Activated T-cell treated with anti-CD3 and anti-CD28 coated beads for 24 hours (primary cell): ENCODE results near the gene SYNM.

ENCODE experiments used
- DNase-seq: peaks from one replicate; pipeline ENCODE4 v3.0.0-alpha.2; 2020; ENCODE audit warnings: low read depth

The SYNM gene

DNA sequence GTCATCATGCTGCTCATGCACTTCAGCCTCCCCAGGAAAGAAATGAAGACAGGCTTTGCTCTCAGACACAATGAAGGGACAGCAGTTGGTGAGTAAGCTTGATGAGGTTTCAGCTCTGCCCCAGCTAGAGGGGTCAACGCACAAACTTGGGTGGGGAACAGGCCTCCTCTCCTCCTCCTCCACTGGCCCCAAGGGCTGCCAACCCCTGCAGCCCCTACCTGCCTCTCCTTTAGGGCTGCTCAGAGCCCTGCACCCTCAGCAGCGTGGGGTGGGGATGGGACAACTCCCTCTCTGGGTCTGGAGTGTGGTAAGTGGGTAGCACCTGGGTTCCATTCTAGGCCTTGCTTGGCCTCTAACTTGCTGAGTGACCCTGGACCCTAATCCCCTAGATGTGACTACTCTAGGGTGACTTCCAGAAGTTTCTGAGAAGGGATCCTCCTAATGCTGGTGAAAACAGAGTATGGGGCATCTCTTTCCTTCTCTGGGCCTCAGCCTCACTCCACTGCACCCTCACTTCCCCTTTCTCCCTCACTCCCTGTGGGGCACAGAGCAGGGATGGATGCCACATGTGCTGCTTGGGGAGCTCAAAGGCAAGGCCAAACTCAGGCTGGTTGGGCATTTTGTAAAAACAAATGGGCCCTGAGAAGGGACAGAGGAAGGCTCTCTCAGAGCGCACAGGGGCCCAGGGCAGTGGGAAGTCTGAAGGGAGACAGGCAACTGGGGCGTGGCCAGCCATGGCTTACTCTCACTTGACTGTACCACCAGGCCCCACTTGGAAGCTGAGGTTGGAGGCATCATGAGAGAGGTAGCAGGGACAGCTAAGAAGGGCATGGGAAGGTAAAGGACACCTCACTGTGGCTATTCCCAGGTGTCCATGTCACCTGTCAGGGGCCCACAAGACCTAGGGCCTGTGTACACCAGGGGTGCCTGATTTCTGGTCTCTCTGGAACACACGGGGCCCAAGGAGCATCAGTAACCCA, 64.0 kb downstream of the SYNM start:
- no peak for DNase-seq

- no peak for DNase-seq
Measured at GRCh38 chr15:99169769-99170311, 65.0 kb downstream of the SYNM start.

- no peak for DNase-seq
Measured at GRCh38 chr15:99170476-99171065, 65.7 kb downstream of the SYNM start.

DNA sequence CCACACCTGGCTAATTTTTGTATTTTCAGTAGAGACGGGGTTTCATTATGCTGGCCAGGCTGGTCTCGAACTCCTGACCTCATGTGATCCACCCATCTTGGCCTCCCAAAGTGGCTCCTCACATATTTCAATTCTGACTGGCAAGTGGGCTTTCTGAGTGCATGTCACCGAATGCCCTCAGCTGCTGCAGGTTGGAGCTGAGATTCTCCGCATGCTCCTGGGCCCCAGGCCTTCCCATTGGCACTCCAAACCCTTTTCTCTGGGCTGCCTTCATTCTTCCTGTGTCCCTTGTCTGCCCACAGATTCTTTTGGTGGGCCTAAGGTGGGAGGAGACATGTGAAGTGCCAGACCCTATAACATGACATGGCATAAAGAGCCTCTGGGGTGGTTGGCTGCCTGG, 67.3 kb downstream of the SYNM start:
- DNase-seq: no peak

GRCh38 chr15:99172989-99173388, 68.1 kb downstream of the SYNM start:
- DNase-seq: no peak

DNA sequence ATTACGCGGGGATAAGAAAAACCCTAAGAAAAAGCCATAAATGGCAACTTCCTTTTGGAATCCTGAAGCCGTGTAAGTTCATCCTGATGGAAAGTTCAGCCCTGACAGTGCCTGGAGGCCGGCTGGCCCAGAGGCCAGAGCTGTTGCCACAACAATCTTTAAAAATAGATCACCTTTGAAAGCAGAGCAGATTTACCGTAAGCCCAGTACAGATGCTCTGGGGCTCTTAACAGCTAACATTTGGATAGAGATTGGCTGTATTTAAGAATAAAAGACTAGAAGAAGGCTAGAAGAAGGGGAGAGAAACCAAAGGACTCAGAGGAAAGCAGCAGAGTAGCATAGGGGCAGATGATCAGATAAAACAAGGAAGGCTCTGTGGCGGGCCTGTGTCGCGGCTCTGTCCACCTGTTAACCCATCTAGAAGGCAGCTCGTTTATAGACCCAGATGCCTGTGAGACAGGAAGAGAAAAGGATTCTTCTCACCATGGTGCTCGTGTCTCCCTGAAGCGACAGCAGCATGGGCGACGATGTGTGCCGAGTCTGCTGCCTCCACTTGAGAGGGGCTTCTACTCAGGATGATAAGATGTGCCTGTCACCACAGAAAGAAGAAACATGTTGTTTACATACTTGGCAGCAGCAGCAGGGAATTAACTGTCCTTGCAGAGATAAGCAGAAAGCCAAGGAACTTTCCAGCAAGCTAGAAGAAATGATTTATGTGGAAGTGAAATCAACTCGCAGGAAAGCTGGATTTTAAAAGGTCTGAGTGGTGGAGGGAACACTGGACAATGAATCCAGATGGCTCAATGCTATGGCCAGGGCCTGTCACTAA, 69.9 kb downstream of the SYNM start:
- DNase-seq: no peak

DNA sequence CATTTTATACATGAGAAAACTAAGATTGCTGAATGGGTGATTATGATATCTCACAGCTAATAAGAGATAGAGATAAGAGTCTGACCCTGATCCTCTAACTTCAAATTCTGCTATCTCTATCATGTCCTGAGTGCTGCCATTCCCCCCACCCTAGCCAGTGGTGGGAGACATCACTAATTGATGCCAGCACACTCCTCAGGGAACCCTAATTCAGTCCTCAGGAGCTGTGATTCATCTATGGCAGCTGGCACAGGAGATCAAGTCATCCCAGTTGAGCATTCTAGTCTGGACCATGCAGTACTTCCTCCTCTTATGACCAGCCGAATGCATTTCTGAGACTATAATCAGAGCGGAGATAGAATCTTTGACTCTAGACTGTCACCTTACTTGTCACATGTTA, 71.9 kb downstream of the SYNM start:
- no peak for DNase-seq

DNA sequence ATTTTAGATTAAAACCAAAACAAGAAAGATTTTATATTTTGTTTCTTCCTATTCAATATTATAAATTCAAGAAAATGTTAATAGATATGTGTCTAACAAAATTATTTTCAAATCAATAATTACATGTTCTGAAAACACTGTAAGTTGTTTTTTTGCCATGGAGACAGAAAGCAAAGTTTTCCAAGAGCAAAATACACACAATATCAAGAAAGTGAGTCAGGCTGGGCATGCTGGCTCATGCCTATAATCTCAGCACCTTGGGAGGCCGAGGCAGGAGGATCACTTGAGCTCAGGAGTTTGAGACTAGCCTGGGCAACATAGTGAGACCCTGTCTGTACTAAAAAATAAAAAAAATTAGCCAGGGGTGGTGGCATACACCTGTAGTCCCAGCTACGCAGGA, 72.8 kb downstream of the SYNM start:
- no peak for DNase-seq

GRCh38 chr15:99180086-99180963, 75.4 kb downstream of the SYNM start:
- DNase-seq: no peak

DNA sequence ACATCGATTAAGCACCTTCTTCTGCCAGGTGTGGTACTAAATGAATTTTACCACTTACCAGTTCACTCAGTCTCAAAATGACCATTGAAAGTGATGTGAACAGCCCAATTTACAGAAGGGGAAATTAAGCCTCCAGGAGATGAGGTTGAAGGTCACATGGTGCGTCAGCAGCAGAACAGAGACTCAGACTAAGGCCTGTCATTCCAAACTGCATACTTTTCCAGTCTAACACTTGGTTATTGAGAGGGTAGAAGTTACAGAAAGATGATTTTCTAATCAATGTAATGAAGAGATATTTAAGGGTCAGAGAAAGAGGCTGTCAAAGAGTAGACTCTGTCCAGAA, 76.1 kb downstream of the SYNM start:
- DNase-seq: no peak

DNA sequence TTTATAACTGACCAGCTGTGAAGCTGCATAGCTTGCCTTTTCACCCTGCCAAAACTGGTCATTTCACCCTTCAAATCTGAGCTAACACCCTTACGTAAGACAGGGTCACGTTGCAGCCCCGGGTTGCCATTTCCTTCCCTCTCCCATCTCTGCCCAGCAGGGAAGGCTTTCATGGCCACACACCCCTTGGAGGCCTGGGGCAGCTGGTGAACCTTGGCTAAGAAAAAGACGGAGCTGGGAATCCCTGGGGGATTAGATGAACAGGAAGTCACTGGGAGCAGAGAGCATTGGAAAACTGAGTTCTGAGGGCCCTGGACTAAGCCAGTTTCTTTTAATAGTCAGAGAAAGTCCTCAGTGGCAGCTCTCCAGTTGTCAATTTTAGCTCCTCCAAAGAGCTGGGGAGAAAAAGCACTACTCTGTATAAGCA, 76.7 kb downstream of the SYNM start:
- DNase-seq: no peak

DNA sequence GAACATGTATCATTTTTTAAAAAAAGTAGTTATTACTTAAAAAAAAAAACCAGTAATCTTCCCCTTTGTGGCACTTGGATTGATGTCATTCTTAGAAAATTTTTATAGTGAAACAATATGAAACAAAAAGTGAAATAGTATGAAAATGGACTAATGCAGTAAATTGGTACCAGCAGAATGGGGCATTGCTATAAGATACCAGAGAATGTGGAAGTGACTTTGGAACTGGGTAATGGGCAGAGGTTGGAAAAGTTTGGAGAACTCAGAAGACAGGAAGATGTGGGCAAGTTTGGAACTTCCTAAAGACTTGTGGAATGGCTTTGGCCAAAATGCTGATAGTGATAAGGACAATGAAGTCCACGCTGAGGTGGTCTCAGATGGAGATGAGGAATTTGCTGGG, 77.9 kb downstream of the SYNM start:
- no peak for DNase-seq
